Neural progenitor cell (in vitro differentiated cells): ENCODE results near the gene FAM167B. TPM values are rescaled to one million over a fixed set of nuclear protein-coding genes. Genes with fewer than 3 reads are reported as not detected.
"Not testable (repeated sequence)": the region's sequence is repeated elsewhere in the genome, so short reads cannot be mapped to it uniquely, and the experiment has no call there.

Experiments
- DNase-seq: peaks from one replicate; pipeline ENCODE4 v3.0.0-alpha.2; 2016; ENCODE audit warnings: low spot score
- H2AFZ ChIP-seq: fragments of 200-600 bp; sonication (generic); replicated peaks from 2 replicates; pipeline ENCODE4 v1.6.1; 2016; ENCODE audit warnings: antibody characterized with exemption
- H3F3A ChIP-seq: fragments of 200-600 bp; sonication (generic); 2 replicates; pipeline ENCODE4 v1.6.1; 2016; ENCODE audit warnings: antibody characterized with exemption, low read depth
- H3K27ac ChIP-seq: fragments of 200-600 bp; sonication (generic); 2 replicates; pipeline ENCODE4 v1.5.1; 2016; ENCODE audit warnings: mild to moderate bottlenecking
- H3K27me3 ChIP-seq: fragments of 200-600 bp; sonication (generic); 2 replicates; pipeline ENCODE4 v1.6.1; 2016; ENCODE audit warnings: mild to moderate bottlenecking, moderate library complexity
- H3K36me3 ChIP-seq: fragments of 200-600 bp; sonication (generic); 2 replicates; pipeline ENCODE4 v1.5.1; 2016
- H3K4me1 ChIP-seq: fragments of 200-600 bp; sonication (generic); 2 replicates; pipeline ENCODE4 v1.6.1; 2016; ENCODE audit warnings: mixed run types
- H3K4me2 ChIP-seq: fragments of 200-600 bp; sonication (generic); 2 replicates; pipeline ENCODE4 v1.6.1; 2016
- H3K4me3 ChIP-seq: fragments of 200-600 bp; sonication (generic); 2 replicates; pipeline ENCODE4 v1.5.1; 2016
- H3K79me2 ChIP-seq: fragments of 200-600 bp; sonication (generic); 2 replicates; pipeline ENCODE4 v1.6.1; 2016; ENCODE audit warnings: low read depth
- H3K9ac ChIP-seq: fragments of 200-600 bp; sonication (generic); 2 replicates; pipeline ENCODE4 v1.6.1; 2016
- H3K9me3 ChIP-seq: fragments of 200-600 bp; sonication (generic); 2 replicates; pipeline ENCODE4 v1.5.1; 2016; ENCODE audit warnings: low read depth
- H4K20me1 ChIP-seq: fragments of 200-600 bp; sonication (generic); 2 replicates; pipeline ENCODE4 v1.6.1; 2016; ENCODE audit warnings: low read depth
- H3K27ac Mint-ChIP-seq: 3 replicates; pipeline ENCODE4 v1.8.0; 2021; ENCODE audit warnings: mixed read lengths
- H3K27me3 Mint-ChIP-seq: 2 replicates; pipeline ENCODE4 v1.8.0; 2022; ENCODE audit warnings: low read depth, mild to moderate bottlenecking, inconsistent platforms, moderate library complexity, mixed read lengths; ENCODE audit not compliant: insufficient read depth
- H3K36me3 Mint-ChIP-seq: 3 replicates; pipeline ENCODE4 v1.8.0; 2021; ENCODE audit warnings: mixed read lengths
- H3K4me1 Mint-ChIP-seq: 3 replicates; pipeline ENCODE4 v1.8.0; 2021; ENCODE audit warnings: mixed read lengths
- H3K4me3 Mint-ChIP-seq: 3 replicates; pipeline ENCODE4 v1.8.0; 2021; ENCODE audit warnings: mild to moderate bottlenecking, moderate library complexity, mixed read lengths
- H3K9me3 Mint-ChIP-seq: 3 replicates; pipeline ENCODE4 v1.8.0; 2020; ENCODE audit warnings: mixed read lengths
- EZH2 ChIP-seq: fragments of 200-600 bp; sonication (generic); IDR thresholded peaks from 2 replicates; pipeline ENCODE4 v1.6.1; 2017; ENCODE audit warnings: antibody characterized with exemption, mild to moderate bottlenecking, moderate library complexity
- EZH2phosphoT487 ChIP-seq: fragments of 200-600 bp; sonication (generic); IDR thresholded peaks from 2 replicates; pipeline ENCODE4 v1.6.1; 2017; ENCODE audit warnings: antibody characterized with exemption
- total RNA-seq: library from RNA; depleted of rRNA; stranded (reverse); fragments of >200 nt; gene quantifications from 2 replicates; pipeline ENCODE4 v1.2.3, GENCODE V29; 2015; ENCODE audit warnings: low replicate concordance
- TF ChIP-seq, protein P1 (sequence below): fragments of 200-600 bp; sonication (generic); IDR thresholded peaks from 2 replicates; pipeline ENCODE4 v1.5.1; 2017; ENCODE audit warnings: antibody characterized with exemption, mild to moderate bottlenecking

The FAM167B gene
- total RNA-seq, 1 donor from 2014 or later = 0.17 TPM

DNA sequence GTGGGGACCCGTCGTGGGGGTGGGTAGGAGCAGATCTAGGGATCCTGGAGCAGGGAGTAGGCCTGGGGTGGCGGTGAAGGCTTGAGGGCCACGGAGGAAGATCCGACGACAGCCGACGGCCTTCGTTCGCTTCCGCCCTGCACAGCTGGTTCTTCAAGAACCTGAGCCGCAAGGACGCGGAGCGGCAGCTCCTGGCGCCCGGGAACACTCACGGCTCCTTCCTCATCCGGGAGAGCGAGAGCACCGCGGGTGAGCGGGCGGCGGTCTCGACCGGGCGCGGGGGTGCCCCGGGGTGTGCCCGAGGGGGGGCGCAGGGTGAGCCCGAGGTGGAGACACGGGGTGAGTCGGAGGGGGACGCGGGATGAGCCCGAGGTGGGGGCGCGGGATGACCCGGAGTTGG, 28.4 kb downstream of the FAM167B start:
- no peaks in the 10 kb centered on the region for H3K9me3 Mint-ChIP-seq
- Histone ChIP-seq H3K4me1 (peaks cover 9% of the 10 kb centered on the region), H3K4me2 (no peak overlapping the region), H3K4me3 (no peak overlapping the region), H3K27me3 (peaks cover 7% of the 10 kb centered on the region), H3F3A (no peaks in the 10 kb centered on the region), H3K9me3 (no peaks in the 10 kb centered on the region), H4K20me1 (no peaks in the 10 kb centered on the region), H3K27ac (no peak overlapping the region), H3K79me2 (no peaks in the 10 kb centered on the region), H2AFZ (no peak overlapping the region), H3K9ac (no peak overlapping the region), H3K36me3 (no peaks in the 10 kb centered on the region)
- no peak overlapping the region for H3K27ac Mint-ChIP-seq
- peaks cover 3% of the 10 kb centered on the region for H3K27me3 Mint-ChIP-seq
- DNase-seq = no peak
- H3K4me1 Mint-ChIP-seq = peaks cover 21% of the 10 kb centered on the region
- no peaks in the 10 kb centered on the region for H3K36me3 Mint-ChIP-seq
- TF ChIP-seq EZH2phosphoT487 (no peak), EZH2 (no peak)
- H3K4me3 Mint-ChIP-seq = no peak overlapping the region

- Histone ChIP-seq H3K9me3 (no peaks in the 10 kb centered on the region), H3K4me1 (peaks cover 9% of the 10 kb centered on the region), H3K27ac (no peak overlapping the region), H3F3A (no peaks in the 10 kb centered on the region), H3K79me2 (no peaks in the 10 kb centered on the region), H3K4me3 (no peak overlapping the region), H4K20me1 (no peaks in the 10 kb centered on the region), H3K4me2 (no peak overlapping the region), H3K9ac (no peak overlapping the region), H3K27me3 (peaks cover 7% of the 10 kb centered on the region), H2AFZ (no peak overlapping the region), H3K36me3 (no peaks in the 10 kb centered on the region)
- Mint-ChIP-seq H3K4me1 (peaks cover 21% of the 10 kb centered on the region), H3K36me3 (no peaks in the 10 kb centered on the region), H3K27ac (no peak overlapping the region), H3K9me3 (no peaks in the 10 kb centered on the region), H3K27me3 (peaks cover 3% of the 10 kb centered on the region), H3K4me3 (no peak overlapping the region)
- TF ChIP-seq, protein P1, sequence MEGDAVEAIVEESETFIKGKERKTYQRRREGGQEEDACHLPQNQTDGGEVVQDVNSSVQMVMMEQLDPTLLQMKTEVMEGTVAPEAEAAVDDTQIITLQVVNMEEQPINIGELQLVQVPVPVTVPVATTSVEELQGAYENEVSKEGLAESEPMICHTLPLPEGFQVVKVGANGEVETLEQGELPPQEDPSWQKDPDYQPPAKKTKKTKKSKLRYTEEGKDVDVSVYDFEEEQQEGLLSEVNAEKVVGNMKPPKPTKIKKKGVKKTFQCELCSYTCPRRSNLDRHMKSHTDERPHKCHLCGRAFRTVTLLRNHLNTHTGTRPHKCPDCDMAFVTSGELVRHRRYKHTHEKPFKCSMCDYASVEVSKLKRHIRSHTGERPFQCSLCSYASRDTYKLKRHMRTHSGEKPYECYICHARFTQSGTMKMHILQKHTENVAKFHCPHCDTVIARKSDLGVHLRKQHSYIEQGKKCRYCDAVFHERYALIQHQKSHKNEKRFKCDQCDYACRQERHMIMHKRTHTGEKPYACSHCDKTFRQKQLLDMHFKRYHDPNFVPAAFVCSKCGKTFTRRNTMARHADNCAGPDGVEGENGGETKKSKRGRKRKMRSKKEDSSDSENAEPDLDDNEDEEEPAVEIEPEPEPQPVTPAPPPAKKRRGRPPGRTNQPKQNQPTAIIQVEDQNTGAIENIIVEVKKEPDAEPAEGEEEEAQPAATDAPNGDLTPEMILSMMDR = no peak
- TF ChIP-seq EZH2phosphoT487 = no peak
- no peak for TF ChIP-seq EZH2
- no peak for DNase-seq
Observed at GRCh38 chr1:32276032-32276782, 29.2 kb downstream of the FAM167B start.

- H3K4me3 Mint-ChIP-seq, H3K4me1 Mint-ChIP-seq, DNase-seq: not testable (repeated sequence)
Observed at GRCh38 chr1:32284777-32285176, 37.8 kb downstream of the FAM167B start.

DNA sequence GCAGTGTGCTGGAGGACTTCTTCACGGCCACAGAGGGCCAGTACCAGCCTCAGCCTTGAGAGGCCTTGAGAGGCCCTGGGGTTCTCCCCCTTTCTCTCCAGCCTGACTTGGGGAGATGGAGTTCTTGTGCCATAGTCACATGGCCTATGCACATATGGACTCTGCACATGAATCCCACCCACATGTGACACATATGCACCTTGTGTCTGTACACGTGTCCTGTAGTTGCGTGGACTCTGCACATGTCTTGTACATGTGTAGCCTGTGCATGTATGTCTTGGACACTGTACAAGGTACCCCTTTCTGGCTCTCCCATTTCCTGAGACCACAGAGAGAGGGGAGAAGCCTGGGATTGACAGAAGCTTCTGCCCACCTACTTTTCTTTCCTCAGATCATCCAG, 38.6 kb downstream of the FAM167B start:
- H3K36me3 Mint-ChIP-seq = no peaks in the 10 kb centered on the region
- no peaks in the 10 kb centered on the region for H3K9me3 ChIP-seq
- H3K9ac ChIP-seq = no peak overlapping the region
- no peak for DNase-seq
- H3K27me3 Mint-ChIP-seq = peaks cover 7% of the 10 kb centered on the region
- no peak overlapping the region for H3K27ac Mint-ChIP-seq
- peaks cover 8% of the 10 kb centered on the region for H3F3A ChIP-seq
- H3K4me3 ChIP-seq = no peak overlapping the region
- no peak overlapping the region for H3K27ac ChIP-seq
- H2AFZ ChIP-seq = no peak overlapping the region
- no peak overlapping the region for H3K4me2 ChIP-seq
- H4K20me1 ChIP-seq = no peaks in the 10 kb centered on the region
- no peaks in the 10 kb centered on the region for H3K27me3 ChIP-seq
- TF ChIP-seq, protein P1 = no peak
- H3K36me3 ChIP-seq = no peaks in the 10 kb centered on the region
- no peak overlapping the region for H3K4me3 Mint-ChIP-seq
- no peaks in the 10 kb centered on the region for H3K4me1 Mint-ChIP-seq
- H3K79me2 ChIP-seq = no peaks in the 10 kb centered on the region
- no peaks in the 10 kb centered on the region for H3K4me1 ChIP-seq
- H3K9me3 Mint-ChIP-seq = no peaks in the 10 kb centered on the region

More at GRCh38 chr1:32284777-32285176, 37.8 kb downstream of the FAM167B start:
- not testable (repeated sequence) for H3K4me3 ChIP-seq, H3K27ac ChIP-seq, H2AFZ ChIP-seq, H3K27me3 ChIP-seq, H3K4me2 ChIP-seq, H3F3A ChIP-seq, H3K79me2 ChIP-seq, H3K36me3 ChIP-seq, H3K9me3 Mint-ChIP-seq, H3K9ac ChIP-seq, H3K4me1 ChIP-seq, H3K9me3 ChIP-seq, H4K20me1 ChIP-seq, H3K36me3 Mint-ChIP-seq, H3K27me3 Mint-ChIP-seq, H3K27ac Mint-ChIP-seq
